ENCODE data around the gene MRPL53.
"Not testable (repeated sequence)": the region's sequence is repeated elsewhere in the genome, so short reads cannot be mapped to it uniquely, and the experiment has no call there.

The MRPL53 gene

DNA sequence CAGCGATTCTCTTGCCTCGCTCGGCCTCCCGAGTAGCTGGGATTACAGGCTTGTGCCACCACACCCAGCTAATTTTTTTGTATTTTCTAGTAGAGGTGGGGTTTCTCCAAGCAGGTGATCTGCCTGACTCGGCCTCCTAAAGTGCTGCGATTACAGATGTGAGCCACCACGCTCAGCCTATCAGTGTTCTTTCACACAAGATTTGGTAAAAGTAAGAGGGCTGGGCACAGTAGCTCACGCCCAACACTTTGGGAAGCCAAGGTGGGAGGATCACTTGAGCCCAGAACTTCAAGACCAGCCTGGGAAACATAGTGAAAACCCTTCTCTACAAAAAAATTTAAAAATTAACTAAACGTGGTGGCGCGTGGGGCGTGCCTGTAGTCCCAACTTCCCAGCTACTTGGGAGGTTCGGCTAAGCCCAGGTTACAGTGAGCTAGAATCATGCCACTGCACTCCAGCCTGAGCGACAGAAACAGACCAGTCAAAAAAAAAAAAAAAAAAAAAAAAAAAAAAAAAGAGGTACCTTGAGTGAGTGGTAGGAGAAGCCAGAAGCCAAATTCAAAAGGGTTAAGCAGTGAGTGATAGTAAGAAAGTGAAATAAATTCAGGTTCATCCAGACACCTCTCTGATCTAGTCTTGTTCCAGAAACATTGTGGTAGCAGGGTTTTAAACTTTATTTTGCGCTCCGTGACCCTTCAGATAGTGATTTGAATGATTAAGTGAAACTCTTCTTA is 981 bp downstream of the MRPL53 start:
- peak overlapping the region; percentile 70 for H3K4me3 ChIP-seq (ENCODE audit: low read depth, low read length)
- TF ChIP-seq, protein P1, sequence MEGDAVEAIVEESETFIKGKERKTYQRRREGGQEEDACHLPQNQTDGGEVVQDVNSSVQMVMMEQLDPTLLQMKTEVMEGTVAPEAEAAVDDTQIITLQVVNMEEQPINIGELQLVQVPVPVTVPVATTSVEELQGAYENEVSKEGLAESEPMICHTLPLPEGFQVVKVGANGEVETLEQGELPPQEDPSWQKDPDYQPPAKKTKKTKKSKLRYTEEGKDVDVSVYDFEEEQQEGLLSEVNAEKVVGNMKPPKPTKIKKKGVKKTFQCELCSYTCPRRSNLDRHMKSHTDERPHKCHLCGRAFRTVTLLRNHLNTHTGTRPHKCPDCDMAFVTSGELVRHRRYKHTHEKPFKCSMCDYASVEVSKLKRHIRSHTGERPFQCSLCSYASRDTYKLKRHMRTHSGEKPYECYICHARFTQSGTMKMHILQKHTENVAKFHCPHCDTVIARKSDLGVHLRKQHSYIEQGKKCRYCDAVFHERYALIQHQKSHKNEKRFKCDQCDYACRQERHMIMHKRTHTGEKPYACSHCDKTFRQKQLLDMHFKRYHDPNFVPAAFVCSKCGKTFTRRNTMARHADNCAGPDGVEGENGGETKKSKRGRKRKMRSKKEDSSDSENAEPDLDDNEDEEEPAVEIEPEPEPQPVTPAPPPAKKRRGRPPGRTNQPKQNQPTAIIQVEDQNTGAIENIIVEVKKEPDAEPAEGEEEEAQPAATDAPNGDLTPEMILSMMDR (IDR thresholded peaks at IDR 0.05; ENCODE audit: borderline replicate concordance, insufficient read depth, low read depth, low read length): no peak

DNA sequence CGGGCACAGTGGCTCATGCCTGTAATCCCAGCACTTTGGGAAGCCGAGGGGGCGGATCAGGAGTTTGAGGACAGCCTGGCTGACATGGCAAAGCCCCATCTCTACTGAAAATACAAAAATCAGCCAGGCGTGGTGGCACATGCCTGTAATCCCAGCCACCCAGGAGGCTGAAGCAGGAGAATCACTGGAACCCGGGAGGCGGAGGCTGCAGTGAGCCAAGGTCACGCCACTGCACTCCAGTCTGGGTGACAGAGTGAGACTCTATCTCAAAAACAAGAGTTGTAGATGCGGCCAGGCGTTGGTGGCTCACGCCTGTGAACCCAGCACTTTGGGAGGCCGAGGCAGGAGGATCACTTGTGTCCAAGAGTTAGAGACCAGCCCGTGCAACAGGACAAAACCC is 1.7 kb downstream of the MRPL53 start:
- H3K4me3 ChIP-seq (ENCODE audit: low read depth, low read length): not testable (repeated sequence)

DNA sequence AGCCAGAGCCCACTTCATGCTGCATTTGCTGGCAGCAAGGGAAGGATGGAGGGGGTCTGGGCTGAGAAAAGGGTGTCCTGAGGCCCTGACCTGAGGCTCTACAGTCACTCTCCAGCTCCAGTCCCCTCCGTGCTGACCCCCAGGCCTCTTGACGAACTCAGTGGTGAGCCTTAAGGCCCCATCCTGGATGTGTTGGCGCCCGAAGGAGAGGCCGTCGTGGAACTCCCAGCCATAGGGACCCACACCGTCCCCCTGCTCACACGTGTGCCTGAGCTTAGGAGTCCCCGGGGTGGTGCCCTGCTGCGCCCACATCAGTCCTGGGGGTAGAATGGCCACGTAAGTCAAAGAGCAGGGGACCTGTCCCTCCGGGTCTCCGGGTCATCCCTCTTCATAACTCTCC is 8.1 kb downstream of the MRPL53 start:
- TF ChIP-seq, protein P1 (IDR thresholded peaks at IDR 0.05; ENCODE audit: borderline replicate concordance, insufficient read depth, low read depth, low read length): no peak
- peak overlapping the region; percentile 95 for H3K4me3 ChIP-seq (ENCODE audit: low read depth, low read length)

DNA sequence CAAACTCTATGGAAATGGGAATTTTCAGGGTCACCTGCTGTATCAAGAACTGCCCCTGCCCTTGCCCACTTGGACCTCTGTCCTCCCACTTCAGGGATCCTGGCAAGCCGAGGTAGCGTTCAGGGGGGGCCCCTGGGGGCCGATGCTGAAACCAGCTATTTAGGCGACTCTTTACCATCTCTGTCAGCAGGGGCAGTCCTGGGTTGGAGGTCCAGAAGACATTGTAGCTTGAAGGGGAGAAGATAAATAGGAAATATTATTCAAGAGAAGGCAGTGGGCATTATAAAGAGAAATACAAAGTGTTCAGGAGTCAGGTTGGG is 9.7 kb downstream of the MRPL53 start:
- TF ChIP-seq, protein P1 (IDR thresholded peaks at IDR 0.05; ENCODE audit: borderline replicate concordance, insufficient read depth, low read depth, low read length): no peak

DNA sequence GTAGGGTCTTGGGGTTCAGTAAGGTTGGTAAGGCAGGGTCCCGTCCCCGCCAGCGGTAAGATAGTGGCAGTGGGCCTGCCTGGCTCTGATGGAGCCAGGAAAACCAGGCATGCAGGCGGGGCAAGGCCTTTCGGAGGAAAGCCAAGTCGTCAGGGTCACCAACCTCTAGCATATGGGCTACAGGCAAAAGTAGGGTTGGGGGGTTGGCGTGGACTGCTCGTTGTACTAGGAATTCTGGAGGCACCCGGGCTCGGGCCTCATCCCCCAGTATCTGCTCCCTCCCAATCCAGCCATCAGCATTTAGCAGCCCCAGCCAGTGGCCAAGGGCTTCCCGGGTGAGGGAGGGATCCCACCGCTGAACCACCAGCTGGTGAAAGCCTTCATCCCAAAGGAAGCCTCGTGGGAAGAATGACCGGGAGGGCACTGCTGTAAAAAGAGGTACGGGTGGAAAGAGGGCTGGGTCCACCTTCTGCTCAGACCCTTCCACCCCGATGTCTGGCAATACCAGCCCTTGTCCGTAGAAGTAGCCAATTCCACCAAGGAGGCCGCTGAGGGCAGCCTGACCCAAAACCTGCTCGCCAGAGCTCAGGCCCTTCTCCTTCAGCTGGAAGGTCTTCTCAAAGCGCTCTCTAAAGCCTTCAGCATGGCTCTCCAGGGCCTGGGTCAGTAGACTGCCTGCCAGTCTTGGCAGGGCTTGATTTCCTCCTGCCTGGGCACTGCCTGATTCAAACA is 10.3 kb downstream of the MRPL53 start:
- H3K4me3 ChIP-seq (ENCODE audit: low read depth, low read length): no peak overlapping the region
- TF ChIP-seq, protein P1 (IDR thresholded peaks at IDR 0.05; ENCODE audit: borderline replicate concordance, insufficient read depth, low read depth, low read length): no peak

More for the DNA sequence above, 9.7 kb downstream of the MRPL53 start:
- H3K4me3 ChIP-seq (ENCODE audit: low read depth, low read length): no peak overlapping the region

DNA sequence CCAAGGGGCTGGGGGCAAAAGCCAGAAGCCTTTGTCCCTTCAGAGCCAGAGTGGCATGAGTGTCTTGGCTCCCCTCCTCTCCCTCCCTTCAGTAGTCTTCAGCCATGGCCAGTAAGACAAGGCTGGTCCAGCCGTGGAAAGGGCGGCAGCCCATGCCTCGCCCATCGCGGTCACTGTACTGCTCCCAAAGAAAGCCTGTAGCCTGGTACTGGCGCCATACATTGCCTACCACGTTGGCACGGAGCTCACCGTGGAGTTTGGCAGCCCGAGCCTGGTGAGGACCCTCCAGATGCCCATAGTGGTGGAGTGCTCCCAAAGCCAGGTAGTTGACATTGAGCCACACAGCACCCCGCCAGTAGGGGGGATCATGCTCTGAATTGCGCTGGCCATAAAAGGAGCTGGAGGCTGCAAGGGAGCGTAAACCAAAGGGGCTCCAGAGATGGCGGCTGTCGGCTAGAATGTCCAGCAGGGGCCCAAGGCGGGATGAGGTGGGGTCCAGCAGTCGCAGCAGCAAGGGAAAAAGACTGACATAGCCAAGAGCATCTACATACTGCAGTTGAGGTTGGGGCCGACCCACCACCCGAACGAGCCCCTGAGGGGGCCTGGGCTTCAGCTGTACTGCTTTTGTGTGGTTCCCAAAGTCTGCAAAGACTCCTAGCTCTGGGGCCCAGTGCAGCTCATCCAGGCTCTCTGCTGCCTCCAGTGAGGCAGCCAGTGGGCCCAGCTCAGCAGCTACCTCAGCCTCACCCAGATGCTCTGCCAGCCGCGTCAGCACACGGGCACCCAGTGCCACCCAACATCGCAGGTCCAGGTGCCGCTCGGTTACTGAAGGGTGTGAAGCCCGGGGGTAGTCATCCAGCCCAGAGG is 11.1 kb downstream of the MRPL53 start:
- H3K4me3 ChIP-seq (ENCODE audit: low read depth, low read length): no peak overlapping the region
- TF ChIP-seq, protein P1 (IDR thresholded peaks at IDR 0.05; ENCODE audit: borderline replicate concordance, insufficient read depth, low read depth, low read length): peak; percentile 45; the same call in 1 of the 2 replicates

DNA sequence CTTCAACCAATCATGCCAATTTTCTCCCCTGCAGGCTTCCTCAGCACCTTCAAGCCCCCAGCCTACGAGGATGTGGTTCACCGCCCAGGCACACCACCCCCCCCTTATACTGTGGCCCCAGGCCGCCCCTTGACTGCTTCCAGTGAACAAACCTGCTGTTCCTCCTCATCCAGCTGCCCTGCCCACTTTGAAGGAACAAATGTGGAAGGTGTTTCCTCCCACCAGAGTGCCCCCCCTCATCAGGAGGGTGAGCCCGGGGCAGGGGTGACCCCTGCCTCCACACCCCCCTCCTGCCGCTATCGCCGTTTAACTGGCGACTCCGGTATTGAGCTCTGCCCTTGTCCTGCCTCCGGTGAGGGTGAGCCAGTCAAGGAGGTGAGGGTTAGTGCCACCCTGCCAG is 12.3 kb downstream of the MRPL53 start:
- H3K4me3 ChIP-seq (ENCODE audit: low read depth, low read length): not testable (repeated sequence)

DNA sequence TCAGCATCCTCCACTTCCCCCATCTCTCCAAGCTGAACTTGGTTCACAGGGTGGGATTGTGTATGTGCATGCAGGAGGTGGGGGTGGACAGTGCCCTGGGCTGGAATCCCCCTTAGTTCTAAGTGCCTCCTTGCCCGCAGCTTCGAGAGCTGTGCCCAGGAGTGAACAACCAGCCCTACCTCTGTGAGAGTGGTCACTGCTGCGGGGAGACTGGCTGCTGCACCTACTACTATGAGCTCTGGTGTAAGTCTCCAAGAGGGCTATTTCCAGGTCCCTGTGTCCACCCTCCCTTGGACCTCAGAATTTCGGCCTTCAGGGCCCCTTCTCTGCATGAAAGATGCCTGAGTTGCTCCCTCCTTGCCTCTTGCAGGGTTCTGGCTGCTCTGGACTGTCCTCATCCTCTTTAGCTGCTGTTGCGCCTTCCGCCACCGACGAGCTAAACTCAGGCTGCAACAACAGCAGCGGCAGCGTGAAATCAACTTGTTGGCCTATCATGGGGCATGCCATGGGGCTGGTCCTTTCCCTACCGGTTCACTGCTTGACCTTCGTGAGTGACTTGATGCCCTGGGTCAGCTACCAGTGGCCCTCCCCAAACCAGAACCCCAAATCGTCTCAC is 12.9 kb downstream of the MRPL53 start:
- peak overlapping the region; percentile 13 for H3K4me3 ChIP-seq (ENCODE audit: low read depth, low read length)
